Measurements from ENCODE around the gene ADAMTS12. TPM values are rescaled to one million over a fixed set of nuclear protein-coding genes. Genes with fewer than 3 reads are reported as not detected.

Gene ADAMTS12
- polyA plus RNA-seq, 3 donors: not detected

DNA sequence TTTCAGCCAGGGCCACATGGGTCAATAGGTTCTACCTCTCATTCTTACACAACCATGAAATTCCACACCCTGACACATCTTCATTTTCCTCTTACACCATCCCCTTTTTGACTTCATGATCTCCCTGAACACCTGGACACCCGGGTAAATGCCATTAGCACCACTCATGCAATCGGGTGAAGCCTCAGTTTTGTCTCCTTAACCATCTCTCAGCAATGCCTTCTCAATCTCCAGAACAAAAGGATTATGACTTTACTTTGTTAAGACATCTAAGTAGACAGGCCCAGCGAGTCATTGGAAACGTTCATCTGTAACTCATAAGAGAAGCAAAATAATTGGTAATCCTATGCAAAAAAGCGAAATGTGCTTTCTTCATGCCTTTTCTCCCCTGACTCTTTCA is 49.9 kb downstream of the ADAMTS12 start:
- no peaks in the 10 kb centered on the region for H3K27me3 ChIP-seq (ENCODE audit: control insufficient read depth in 2 of 2, insufficient read depth in 2 of 2, low read length in 2 of 2)
- WGBS (ENCODE audit: insufficient coverage): 86% methylated on average over 4 of the region's 5 CpGs

GRCh38 chr5:33840927-33841547 is 50.8 kb downstream of the ADAMTS12 start:
- no peak for DNase-seq
- Histone ChIP-seq H3K27ac (ENCODE audit: low read depth in 1 of 2, low read length in 2 of 2) (no peak overlapping the region), H3K9ac (ENCODE audit: insufficient read depth, low read length, poor library complexity, severe bottlenecking) (no peak overlapping the region), H3K4me1 (ENCODE audit: control insufficient read depth in 1 of 2, insufficient read depth in 2 of 2, low read length in 2 of 2) (no peaks in the 10 kb centered on the region), H4K20me1 (ENCODE audit: insufficient read depth, low read length) (no peaks in the 10 kb centered on the region), H2AFZ (ENCODE audit: insufficient read depth, low read depth, low read length, poor library complexity, severe bottlenecking) (no peak overlapping the region), H3K27me3 (ENCODE audit: control insufficient read depth in 2 of 2, insufficient read depth in 2 of 2, low read length in 2 of 2) (no peaks in the 10 kb centered on the region), H3K4me3 (replicated peaks in 1 of 3; ENCODE audit: low read depth in 2 of 3, low read length in 3 of 3) (no peak overlapping the region), H3K4me2 (replicated peaks; ENCODE audit: extremely low read depth, low read length, poor library complexity, severe bottlenecking) (no peak overlapping the region), H3K9me3 (replicated peaks in 1 of 2; ENCODE audit: control insufficient read depth in 1 of 2, insufficient read depth in 1 of 2, low read length in 2 of 2) (peaks cover 0 to 4% of the 10 kb centered on the region in 2 donors), H3K79me2 (ENCODE audit: insufficient read depth, low read length) (no peaks in the 10 kb centered on the region), H3K36me3 (replicated peaks in 1 of 2; ENCODE audit: control insufficient read depth in 1 of 2, insufficient read depth in 2 of 2, low read length in 2 of 2) (no peaks in the 10 kb centered on the region)
- H3K9me3 Mint-ChIP-seq: peaks cover 4 to 16% (median 8%) of the 10 kb centered on the region in 7 donors
- intact Hi-C loops (cut with micrococcal nuclease): no loop called here
- no peak overlapping the region for H3K27ac Mint-ChIP-seq
- H3K27me3 Mint-ChIP-seq (ENCODE audit: low read depth in 3 of 3): peaks cover 0 to 3% (median 0%) of the 10 kb centered on the region in 3 donors
- H3K4me1 Mint-ChIP-seq: no peaks in the 10 kb centered on the region
- H3K4me3 Mint-ChIP-seq: no peak overlapping the region
- no peaks in the 10 kb centered on the region for H3K36me3 Mint-ChIP-seq
- TF ChIP-seq, protein P1, sequence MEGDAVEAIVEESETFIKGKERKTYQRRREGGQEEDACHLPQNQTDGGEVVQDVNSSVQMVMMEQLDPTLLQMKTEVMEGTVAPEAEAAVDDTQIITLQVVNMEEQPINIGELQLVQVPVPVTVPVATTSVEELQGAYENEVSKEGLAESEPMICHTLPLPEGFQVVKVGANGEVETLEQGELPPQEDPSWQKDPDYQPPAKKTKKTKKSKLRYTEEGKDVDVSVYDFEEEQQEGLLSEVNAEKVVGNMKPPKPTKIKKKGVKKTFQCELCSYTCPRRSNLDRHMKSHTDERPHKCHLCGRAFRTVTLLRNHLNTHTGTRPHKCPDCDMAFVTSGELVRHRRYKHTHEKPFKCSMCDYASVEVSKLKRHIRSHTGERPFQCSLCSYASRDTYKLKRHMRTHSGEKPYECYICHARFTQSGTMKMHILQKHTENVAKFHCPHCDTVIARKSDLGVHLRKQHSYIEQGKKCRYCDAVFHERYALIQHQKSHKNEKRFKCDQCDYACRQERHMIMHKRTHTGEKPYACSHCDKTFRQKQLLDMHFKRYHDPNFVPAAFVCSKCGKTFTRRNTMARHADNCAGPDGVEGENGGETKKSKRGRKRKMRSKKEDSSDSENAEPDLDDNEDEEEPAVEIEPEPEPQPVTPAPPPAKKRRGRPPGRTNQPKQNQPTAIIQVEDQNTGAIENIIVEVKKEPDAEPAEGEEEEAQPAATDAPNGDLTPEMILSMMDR (IDR thresholded peaks at IDR 0.05): no peak

More for the DNA sequence above, 49.9 kb downstream of the ADAMTS12 start:
- TF ChIP-seq, protein P1 (IDR thresholded peaks at IDR 0.05): no peak
- no peaks in the 10 kb centered on the region for H3K36me3 ChIP-seq (replicated peaks in 1 of 2; ENCODE audit: control insufficient read depth in 1 of 2, insufficient read depth in 2 of 2, low read length in 2 of 2)
- H2AFZ ChIP-seq (ENCODE audit: insufficient read depth, low read depth, low read length, poor library complexity, severe bottlenecking): no peak overlapping the region
- no peaks in the 10 kb centered on the region for H4K20me1 ChIP-seq (ENCODE audit: insufficient read depth, low read length)
- Mint-ChIP-seq H3K4me1 (no peaks in the 10 kb centered on the region), H3K27me3 (ENCODE audit: low read depth in 3 of 3) (peaks cover 0 to 3% (median 2%) of the 10 kb centered on the region in 3 donors), H3K4me3 (no peak overlapping the region), H3K36me3 (no peaks in the 10 kb centered on the region), H3K27ac (no peak overlapping the region), H3K9me3 (peaks cover 4 to 16% (median 8%) of the 10 kb centered on the region in 7 donors)
- H3K9ac ChIP-seq (ENCODE audit: insufficient read depth, low read length, poor library complexity, severe bottlenecking): no peak overlapping the region
- H3K79me2 ChIP-seq (ENCODE audit: insufficient read depth, low read length): no peaks in the 10 kb centered on the region
- intact Hi-C loops (cut with micrococcal nuclease): no loop called here
- no peaks in the 10 kb centered on the region for H3K4me1 ChIP-seq (ENCODE audit: control insufficient read depth in 1 of 2, insufficient read depth in 2 of 2, low read length in 2 of 2)
- peaks cover 0 to 4% of the 10 kb centered on the region in 2 donors for H3K9me3 ChIP-seq (replicated peaks in 1 of 2; ENCODE audit: control insufficient read depth in 1 of 2, insufficient read depth in 1 of 2, low read length in 2 of 2)
- H3K4me2 ChIP-seq (replicated peaks; ENCODE audit: extremely low read depth, low read length, poor library complexity, severe bottlenecking): no peak overlapping the region
- no peak for DNase-seq
- H3K4me3 ChIP-seq (replicated peaks in 1 of 3; ENCODE audit: low read depth in 2 of 3, low read length in 3 of 3): no peak overlapping the region
- no peak overlapping the region for H3K27ac ChIP-seq (ENCODE audit: low read depth in 1 of 2, low read length in 2 of 2)

Measured in CD14-positive monocyte (primary cell).